Kasumi-1 (cell line): ENCODE measurements around the gene CIB4.

Source experiments
- DNase-seq, 2 experiments: peaks; one replicate each; lab custom pipeline; 2025; lab: John Stamatoyannopoulos, UW

Gene CIB4

DNA sequence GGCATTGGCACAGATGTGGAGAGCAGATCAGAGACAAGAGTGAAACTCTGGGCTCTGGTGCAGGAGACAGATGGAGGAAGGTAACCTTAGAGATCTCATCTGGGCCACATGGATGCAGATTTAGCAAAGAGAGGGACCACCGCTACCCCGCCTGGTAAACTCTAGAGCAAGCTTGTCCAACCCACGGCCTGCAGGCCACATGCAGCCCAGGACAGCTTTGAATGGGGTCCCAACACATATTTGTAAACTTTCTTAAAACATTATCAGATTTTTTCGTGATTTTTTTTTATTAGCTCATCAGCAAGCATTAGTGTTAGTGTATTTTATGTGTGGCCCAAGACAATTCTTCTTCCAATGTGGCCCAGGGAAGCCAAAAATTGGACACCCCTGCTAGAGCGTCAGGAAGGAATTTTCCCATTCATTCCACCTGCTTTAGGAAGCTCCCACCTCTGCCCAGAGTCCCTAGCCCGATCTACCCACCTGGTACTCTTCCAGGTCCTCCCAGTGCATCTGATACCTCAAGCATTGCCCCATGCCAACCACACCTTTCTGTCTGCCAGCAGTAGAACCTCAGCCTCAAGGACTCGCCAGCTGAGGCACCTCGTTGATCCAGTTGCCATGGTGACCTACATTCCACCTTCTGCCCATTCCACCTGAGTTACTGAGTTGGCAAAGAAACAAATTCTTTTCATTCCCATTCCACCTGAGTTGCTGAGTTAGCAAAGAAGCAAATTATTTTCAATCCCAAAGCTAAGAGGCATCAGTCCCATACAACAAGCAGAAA lies at the start of gene CIB4:
Gene CIB4 (minus strand): TSS at position 586 of the 784 bp plus-strand sequence. CDS start 52 bp downstream, at position 534.
- DNase-seq: no peak

DNA sequence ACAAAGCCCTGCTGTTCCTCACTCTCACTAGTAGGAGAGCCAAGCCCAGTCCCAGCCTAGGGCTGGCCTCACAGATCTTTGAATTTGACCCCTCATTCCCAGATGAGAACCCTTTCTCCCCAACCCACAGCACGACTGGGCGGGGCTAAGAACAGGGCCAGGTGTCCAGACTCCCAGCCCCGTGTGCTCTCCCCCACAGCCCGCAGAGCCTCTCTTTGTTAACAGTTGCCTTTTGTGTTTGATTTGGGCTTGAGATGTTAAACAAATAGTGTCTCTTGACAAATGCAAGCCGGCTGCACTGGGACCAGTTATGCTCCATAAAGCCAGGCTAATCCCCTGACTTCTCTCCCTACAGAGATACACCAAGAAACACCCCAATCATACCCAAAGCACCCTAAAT lies 46.6 kb upstream of the CIB4 start:
- DNase-seq: no peak

DNA sequence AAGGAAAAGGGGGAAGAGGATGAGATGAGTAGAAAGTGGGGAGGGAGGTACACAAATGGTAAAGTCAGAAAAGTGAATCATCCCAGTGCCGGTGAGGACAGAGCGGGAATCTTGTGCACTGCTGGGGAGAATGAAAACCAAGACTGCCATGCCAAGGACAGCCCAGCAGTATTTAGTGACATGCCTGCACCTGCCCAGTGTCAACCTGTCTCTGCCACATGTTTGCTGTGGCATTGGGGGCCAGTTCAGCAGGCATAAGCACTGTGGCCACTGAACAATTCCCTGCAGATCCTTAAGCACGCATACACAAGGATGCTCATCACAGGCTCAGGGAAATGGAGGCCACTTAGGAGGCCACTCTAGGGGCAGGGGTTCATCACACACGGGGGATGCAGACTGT lies 46.2 kb upstream of the CIB4 start:
- DNase-seq: no peak

DNA sequence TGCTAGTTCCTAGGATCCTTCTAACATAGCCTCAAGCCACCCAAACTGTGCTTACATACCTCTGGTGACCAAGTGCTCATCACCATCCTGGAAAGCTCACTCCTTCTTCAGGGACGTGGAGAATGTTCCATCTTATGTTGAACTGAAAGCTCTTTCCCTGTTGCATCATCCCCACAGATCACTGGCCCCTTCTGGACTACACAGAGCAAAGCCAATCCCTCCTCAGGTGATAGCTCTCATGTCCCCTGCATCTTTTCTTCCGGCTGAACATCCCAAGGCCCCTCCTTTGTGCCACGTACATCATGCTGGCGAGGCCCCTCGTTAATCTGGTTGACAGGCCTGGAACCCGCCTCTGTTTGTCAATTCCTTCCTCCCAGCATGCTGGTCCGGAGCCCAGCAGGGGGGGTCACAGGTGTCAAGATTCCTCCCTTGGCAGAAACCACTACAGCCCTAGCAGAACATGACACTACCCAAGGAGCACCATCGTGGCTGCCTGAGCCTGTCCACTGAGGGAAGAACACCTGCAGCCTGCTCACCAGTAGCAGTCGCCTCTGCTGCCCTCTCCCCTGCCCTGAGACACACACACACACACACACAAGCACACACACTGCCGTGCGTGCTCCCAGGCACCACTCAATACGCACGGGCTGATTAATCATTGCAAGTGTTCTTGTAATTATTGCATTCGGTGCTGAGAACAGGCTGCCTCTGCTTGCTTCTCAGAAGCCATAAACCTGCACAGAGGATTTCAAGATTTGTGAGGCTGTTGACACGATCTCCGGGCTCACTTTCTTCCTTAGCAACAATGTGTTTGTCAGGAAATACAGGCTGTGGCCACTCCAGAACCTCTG lies 45.0 kb upstream of the CIB4 start:
- no peak for DNase-seq

DNA sequence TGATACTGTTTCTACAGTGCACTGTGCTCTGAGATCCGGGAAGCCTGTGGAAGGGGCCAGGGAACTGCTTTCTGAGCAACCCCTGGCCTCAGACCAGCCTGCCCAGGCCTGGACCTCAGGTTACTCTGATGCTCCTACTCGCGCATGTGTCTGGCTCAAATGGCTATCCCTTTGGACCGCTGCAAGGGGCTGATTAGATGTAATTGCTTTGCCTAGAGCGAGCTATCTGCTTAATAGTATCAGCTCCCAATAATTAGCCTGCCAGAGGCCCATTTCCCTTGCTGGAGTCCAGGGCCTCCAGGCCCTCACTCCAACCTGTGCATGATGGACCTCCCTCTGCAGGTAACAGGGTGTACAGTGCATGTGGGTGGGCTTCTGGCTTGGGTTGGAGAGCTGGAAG lies 44.2 kb upstream of the CIB4 start:
- no peak for DNase-seq

DNA sequence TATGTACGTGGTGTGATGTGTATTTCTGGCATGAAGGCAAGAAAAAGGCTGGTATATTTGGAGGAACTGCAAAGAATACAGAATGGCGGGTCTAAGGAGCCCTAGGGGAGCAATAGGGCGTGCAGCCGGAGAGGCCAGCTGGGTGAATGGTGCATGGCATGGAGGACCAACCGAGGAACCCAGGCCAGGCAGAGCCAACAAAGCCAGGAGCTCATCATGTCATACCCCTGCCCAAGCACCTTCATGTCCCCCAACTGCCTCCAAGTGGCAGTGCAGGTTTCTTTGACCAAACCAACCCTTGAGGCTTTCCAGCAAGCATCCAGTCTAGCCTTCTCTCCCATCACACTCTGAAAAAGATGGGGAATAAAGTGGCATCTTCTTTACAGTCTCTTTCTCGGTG lies 42.4 kb upstream of the CIB4 start:
- DNase-seq: no peak

DNA sequence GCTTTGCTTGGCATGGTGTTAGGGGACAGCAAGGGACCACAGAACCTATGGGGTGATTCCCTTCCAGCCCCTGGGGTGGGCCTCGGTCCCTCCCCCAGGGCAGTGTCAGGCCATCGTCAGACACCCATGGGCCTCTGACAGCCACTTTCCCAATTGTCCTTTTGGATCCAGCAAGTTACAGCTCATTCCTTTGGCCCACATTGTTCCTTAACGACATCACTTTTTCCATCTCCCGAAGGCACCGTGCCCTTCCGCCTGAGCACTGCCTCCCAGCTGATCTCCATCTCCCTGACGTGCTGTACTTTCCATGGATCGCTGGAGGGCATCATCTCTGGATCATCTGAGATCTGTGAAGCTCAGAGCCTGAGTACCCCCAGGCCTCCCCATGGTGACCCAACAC lies 41.0 kb upstream of the CIB4 start:
- DNase-seq: no peak

DNA sequence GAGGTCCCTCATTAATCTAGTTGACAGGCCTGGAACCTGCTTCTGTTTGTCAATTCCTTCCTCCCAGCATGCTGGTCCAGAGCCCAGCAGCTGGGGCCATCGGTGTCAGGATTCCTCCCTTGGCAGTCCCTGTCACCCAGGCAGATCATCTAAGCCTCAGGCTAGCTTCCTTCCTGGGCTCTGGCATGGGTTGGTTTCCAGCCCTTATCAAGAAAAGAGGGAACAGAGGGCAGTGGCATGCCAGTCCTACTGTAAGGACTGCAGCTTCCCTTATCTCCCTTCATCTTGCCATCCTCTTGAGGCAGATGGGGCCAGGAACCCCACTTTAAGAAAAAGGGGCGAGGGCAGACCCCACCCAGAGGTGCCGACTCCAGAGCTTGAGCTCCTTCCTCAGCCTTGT lies 40.5 kb upstream of the CIB4 start:
- no peak for DNase-seq

DNA sequence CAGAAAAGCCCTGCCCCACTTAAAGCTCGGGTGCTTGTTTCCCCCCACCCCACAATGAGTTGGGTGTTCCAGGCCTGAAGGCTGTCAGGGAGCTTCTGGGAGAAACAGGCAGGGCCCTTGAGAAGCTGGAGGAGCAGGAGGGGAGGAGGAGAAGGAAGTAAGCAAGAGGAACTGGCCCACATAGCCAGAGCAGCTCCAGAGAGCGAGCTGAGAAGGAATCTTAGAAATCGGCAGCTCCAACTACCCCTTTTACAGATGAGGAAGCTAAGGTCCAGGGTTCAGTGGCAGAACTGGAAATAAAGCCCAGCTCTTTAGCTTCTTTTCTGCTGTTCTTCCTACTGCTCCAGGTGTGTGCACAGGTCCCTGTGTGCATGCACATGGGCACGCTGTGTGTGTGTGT lies 38.7 kb upstream of the CIB4 start:
- DNase-seq: peak; percentile 7 to 21

DNA sequence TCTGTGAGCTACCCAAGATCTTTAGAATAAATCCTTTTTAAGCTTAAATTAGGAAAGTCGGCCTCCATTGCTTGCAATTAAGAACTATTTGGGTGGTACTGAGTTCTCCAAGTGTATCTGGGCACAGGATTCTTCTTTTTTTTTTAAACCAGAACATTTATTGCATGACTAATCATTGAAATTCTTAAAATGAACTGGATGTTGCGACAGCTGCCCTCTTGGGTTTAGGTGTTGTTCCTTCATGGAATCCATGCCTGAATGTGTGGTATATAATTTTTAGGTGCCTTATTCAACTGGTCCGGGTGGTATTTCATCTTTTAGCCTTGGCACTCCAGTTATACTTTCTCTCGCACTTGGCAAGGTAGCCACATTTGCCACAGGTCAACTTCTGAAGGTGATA lies 36.9 kb upstream of the CIB4 start:
- DNase-seq: no peak

DNA sequence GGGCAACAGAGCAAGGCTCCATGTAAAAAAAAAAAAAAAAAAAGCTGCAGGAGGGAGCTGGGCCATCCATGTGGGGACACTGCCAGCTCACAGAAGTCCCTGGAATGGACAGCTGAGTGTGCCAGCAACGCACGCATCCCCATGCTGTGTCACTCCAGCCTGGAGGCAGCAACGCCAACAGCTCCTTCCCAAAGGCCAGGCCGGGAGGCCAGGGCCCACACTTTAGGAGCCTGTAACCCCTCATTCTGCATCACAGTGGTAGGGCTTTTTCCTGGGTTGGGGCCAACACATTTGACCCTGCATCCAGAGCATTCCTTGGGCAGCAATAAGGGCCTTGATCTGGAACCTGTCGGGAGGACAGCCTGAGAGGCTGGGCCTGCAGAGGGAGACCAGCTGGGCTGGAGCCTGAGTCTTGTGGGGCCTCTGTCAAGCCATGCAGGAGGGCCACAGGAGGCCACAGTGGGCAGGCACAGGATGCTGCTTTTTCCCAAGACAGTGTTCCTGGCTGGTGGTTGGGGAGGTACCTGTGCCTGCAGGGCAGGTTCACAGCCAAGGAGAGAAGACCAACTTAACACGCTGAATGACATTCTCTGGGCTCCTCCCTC lies 34.6 kb upstream of the CIB4 start:
- no peak for DNase-seq

DNA sequence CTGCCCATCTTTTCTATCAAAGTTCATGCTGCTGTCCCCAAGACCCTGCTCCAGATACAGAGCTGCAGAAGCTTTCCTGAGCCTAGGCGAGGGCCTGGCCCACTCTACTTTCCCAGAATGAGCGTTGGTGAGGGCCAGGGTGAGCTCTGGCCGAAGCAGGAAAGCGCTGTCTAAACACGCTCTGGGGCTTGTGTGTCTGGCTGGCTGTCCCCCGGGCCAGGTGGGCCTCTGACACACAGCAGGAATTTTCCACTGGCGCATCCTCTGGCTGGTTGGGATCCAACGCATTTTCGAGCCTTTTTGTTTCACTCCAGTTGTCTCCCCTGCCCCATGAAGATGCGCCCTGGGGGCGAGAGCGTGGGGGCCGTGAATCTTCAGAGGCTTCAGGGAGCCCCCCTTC lies 33.6 kb upstream of the CIB4 start:
- no peak for DNase-seq

DNA sequence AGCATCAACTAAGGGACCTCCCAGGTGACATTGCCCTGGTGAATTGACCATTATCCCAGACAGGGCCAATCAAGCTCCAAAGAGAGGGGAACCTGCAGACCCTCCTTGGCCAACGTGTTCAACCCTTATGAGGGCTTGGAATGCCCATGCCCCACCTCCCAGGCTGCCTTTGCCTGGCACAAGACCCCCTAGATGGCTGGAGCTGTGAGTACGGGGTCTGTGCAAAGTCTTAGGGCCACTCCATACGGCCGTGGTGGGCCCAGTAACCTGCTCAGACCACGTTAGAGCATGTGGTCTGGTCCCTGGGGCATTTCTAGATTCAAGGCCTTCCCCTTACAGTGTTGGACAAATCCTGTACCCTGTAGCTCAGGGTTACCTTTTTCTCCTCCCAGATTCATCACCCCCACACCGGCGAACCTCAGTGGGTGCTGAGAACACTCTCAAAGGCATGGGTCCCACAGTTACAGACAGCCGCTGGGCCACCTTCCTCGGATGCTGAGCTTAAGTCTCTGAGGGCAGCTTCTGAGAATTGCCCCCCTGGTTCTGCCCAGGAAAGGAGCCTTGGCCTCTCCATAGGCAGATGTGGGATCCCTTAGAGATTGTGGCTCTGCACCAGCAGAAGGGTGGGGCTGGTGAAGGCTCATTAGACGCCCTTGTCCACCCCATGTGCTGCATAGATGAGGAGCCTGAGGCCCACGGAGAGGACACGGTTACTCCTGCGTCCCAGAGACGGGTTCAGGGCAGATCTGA lies 33.0 kb upstream of the CIB4 start:
- no peak for DNase-seq

DNA sequence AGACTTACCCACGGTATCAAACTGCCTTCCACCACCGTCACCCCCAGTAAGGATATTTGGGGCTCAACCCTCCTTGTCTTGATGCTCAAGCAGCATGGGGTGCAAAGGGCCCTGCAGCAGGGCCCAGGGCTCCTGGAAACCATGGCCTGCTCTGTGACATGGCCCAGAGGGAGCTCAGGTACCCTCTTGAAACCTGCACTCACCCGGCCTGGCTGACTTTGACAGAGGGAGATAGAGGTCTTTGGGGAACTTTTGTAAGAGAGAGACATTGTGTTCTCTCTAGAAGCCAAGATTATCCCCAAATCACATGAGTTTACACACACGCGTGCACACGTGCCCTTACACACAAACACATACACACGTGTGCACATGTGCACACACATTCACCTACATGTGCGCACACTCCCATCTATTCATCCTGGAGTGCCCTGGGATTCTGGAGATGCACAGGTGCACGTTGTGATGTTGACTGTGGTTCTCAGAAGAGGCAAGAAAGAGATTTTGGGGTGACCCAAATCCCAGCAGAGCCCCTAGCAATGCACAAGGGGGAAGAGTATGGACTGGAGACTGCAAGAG lies 31.7 kb upstream of the CIB4 start:
- no peak for DNase-seq

DNA sequence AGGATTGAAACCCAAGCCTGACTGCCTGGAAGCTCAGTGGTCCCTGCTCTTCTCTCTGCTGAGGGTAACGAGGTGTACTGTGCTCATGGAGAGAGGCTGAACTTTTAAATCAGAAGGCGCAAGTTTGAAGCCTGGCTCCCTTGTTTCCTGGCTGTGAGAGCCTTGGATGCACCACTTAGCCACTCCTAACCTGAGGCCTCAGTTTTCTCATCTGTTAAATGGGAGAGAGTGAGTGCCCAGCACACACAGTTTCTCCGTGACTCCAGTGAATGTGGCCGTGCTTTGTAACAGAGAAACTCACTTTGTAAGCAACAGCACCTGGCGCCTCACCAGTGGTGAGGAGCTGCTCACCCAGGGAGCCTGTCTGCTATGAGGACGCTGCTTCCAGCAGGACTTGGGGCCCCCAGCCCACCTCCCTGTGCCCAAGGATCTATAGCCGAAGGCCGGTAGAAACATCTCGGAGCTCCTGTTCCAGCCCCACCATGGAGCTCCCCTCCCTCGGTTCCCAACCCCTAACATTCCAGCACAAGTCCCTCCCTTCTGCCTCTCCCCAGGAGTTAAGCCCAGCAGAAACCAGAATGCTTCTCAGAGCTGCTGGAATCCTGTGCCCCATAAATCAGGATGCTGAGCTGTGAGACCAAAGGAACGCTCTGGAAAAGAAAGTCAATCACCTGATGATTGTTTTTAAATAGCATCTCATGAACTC lies 31.1 kb upstream of the CIB4 start:
- DNase-seq: no peak

DNA sequence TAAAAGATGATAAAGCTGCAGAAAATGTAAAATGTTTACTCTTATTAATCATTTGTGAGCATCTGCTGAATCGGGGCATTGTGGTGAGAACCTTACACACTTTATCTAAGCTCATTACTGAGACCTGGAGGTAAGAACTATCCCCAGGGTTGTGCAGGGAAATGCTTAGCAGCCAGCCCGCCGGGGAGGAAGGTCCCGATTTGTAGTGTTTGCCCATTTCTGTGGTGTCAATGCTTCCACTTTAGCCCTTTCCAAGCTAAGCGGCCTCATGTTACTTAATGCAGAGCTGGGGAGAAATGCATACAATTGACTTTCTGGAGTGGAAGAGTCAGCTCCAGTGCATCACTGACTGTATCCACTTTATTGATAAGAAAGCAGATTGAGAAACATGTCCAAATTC lies 30.5 kb upstream of the CIB4 start:
- DNase-seq: no peak

DNA sequence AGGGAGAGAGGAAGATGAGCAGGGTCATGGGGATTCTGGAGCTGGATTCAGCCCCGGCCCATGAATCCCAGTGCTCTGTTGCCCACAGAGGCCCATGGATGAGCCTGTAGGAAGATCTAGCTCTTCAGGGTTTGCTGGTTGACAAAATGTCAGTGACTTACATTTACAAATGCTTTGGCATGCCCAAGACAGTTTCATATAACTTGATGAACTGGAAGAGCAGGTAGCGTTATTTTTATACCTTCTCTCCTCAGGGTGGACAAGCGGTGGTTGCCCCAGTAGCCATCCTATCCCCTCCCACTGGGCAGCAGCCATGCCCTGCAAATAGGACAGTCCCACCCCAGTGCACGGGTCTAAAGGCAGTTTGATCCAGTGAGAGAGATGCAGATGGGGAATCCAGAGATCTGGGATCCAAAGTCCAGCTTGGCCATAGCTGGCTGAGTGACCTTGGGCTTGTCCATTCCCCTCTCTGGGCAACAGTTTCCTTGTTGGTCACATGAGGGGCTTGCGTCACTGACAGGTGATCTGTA lies 29.8 kb upstream of the CIB4 start:
- no peak for DNase-seq

DNA sequence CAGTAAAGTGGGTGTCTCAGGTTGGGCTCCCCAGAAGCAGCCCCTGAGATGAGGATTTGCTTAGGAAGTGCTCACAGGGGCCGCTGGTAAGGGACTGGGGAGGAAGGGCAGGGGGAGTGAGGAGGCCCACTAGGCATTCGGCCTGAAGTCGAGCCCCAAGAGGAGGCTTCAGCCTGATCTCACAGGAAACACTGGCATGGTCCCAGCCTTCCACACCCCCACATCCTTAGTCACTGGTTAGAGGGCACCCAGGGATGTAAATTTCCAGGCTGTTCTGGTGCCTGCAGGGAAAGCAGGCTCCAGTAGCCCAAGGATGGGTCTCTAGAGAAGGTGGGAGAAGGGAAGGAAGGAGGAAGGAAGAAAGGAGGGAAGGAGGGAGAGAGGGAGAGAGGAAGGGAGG lies 29.0 kb upstream of the CIB4 start:
- no peak for DNase-seq

DNA sequence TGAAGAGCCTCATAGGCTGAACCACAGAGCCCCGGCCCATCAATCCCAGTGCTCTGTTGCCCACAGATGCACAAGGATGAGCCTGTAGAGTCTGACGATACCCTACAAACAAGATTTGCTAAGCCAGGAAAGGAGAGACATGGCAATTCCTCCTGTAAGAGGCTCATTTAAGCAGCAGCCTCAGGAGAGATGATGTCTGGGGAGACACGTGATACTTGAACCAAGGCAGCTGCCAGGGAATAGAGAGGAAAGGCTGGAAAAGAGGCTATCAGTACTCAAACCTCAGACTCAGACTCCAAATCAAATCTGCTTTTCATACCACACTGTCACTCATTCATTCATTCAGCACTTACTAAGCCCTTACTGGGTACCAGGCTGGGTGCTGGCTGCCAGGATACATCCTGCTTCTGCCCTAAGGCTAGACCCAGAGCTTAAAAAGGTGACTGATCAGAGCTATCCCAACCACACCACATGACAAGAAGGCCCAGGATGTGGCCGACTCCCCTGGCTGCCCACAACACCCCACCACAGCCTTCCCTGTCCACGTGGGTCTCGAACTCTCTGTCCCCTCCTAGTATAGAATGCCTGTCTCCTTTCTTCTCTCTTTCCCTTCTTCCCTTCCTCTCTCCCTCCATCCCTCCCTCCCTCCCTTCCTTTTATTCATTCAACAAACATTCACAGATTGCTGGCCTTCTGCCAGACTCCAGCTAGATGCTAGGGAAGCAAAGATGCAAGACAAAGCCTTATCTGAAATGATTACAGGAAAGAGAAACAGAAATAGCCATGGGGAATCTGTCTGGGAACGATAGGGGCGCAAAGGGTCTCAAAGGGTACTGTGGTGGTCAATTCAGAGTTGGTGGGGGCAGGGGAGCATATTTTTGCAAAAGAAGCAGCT lies 27.9 kb upstream of the CIB4 start:
- no peak for DNase-seq

DNA sequence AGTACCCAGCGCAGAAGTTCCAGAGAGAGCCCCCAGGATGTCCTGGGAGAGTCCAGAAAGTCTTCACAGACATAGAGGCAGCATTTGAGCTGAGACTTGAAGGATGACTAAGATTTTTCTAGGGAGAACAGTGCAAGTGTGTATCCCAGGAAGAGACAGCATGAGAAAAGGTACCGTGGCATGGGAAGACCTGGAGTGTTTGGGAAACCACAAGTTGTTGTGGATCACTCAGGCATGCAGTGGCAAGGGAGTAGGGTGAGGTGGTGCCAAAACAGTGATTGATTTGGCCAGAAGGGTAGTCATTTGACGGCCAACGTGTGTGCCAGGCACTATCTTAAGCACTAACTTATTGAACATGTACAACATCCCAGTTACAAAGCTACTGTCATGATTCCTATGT lies 26.9 kb upstream of the CIB4 start:
- DNase-seq: no peak
